ENCODE results near the gene GSAP. TPM values are rescaled to one million over a fixed set of nuclear protein-coding genes. Genes with fewer than 3 reads are reported as not detected.

Gene GSAP
- total and polyA plus RNA-seq, 2 donors (not counting 3 experiments of a cell fraction or from before 2014, with no cell fraction given) = 2.3 to 5.8 TPM

GRCh38 chr7:77461246-77461645 lies 45.1 kb upstream of the GSAP start:
- CTCF ChIA-PET = interaction anchor here (0.5 to 1.0 kb wide), 2 partner anchors 45 to 75 kb away, joined by 3 read pairs; partner anchors contain the start of gene GSAP
- Histone ChIP-seq H3K4me2 (ENCODE audit: insufficient read depth, low read length) (no peak overlapping the region), H3K27me3 (ENCODE audit: control insufficient read depth in 2 of 2, insufficient read depth in 2 of 2, low read length in 2 of 2) (no peaks in the 10 kb centered on the region), H4K20me1 (replicated peaks; ENCODE audit: control insufficient read depth, extremely low read depth, insufficient read depth, low read length) (no peaks in the 10 kb centered on the region), H3K9me1 (replicated peaks; ENCODE audit: control insufficient read depth, extremely low read depth, insufficient read depth, low read length) (no peaks in the 10 kb centered on the region), H2AFZ (ENCODE audit: low read depth, low read length) (no peak overlapping the region), H3K9ac (replicated peaks; ENCODE audit: extremely low read depth, insufficient read depth, low read length) (no peak overlapping the region), H3K9me3 (replicated peaks; ENCODE audit: control insufficient read depth, insufficient read depth, low read length) (no peaks in the 10 kb centered on the region), H3K4me3 (replicated peaks in 1 of 3; ENCODE audit: insufficient read depth in 1 of 3, low read depth in 1 of 3, low read length in 3 of 3) (no peak overlapping the region), H3K36me3 (ENCODE audit: control insufficient read depth in 2 of 2, extremely low read depth in 1 of 2, insufficient read depth in 2 of 2, low read length in 2 of 2) (no peaks in the 10 kb centered on the region), H3K4me1 (ENCODE audit: control insufficient read depth, extremely low read depth, insufficient read depth, low read length) (peaks cover 9% of the 10 kb centered on the region), H3K79me2 (ENCODE audit: control insufficient read depth, insufficient read depth, low read length) (no peaks in the 10 kb centered on the region), H3K27ac (ENCODE audit: insufficient read depth, low read depth, low read length) (no peak overlapping the region)
- dilution Hi-C loops (cut with MboI; ENCODE audit: extremely low pct_ligation_motif_present, low sequenced_read_pairs) = no loop called here
- intact Hi-C loops (cut with micrococcal nuclease) = no loop called here
- POLR2A ChIA-PET = no interaction called here
- TF ChIP-seq MAX (IDR thresholded peaks at IDR 0.05; ENCODE audit: insufficient read depth, insufficient read length) = no peak
- no peak for TF ChIP-seq POLR2A (IDR thresholded peaks at IDR 0.05; ENCODE audit: low read depth, low read length)
- no peak for TF ChIP-seq EZH2 (IDR thresholded peaks at IDR 0.05; ENCODE audit: borderline replicate concordance, low read depth, low read length, severe bottlenecking)
- no peak for TF ChIP-seq MYC (IDR thresholded peaks at IDR 0.05; ENCODE audit: low read depth, low read length)
- no peak for TF ChIP-seq GATA2 (IDR thresholded peaks at IDR 0.05; ENCODE audit: insufficient read depth, insufficient read length, low read depth, low read length)
- TF ChIP-seq CTCF (IDR thresholded peaks at IDR 0.05; ENCODE audit: extremely low read depth in 1 of 2, insufficient read depth in 1 of 2, low read depth in 1 of 2, low read length in 2 of 2) = no peak
- no peak for TF ChIP-seq POLR2AphosphoS5 (IDR thresholded peaks at IDR 0.05; ENCODE audit: insufficient read depth, low read depth, low read length)
- no peak for TF ChIP-seq JUN (IDR thresholded peaks at IDR 0.05; ENCODE audit: borderline replicate concordance, insufficient read depth, insufficient read length, low read depth)
- TF ChIP-seq FOS (IDR thresholded peaks at IDR 0.05; ENCODE audit: borderline replicate concordance, insufficient read depth, low read length) = no peak
- DNase-seq (ENCODE audit: low read depth, low spot score) (no peak), FAIRE-seq (no peak)
- BruUV-seq (replicated peaks) = no TSS peak

Data from endothelial cell of umbilical vein (primary cell).